ENCODE data around the gene GATA2.

The GATA2 gene

GRCh38 chr3:128432301-128432970, 60.6 kb downstream of the GATA2 start:
- DNase-seq: no peak

GRCh38 chr3:128431803-128432300, 61.1 kb downstream of the GATA2 start:
- DNase-seq: no peak

DNA sequence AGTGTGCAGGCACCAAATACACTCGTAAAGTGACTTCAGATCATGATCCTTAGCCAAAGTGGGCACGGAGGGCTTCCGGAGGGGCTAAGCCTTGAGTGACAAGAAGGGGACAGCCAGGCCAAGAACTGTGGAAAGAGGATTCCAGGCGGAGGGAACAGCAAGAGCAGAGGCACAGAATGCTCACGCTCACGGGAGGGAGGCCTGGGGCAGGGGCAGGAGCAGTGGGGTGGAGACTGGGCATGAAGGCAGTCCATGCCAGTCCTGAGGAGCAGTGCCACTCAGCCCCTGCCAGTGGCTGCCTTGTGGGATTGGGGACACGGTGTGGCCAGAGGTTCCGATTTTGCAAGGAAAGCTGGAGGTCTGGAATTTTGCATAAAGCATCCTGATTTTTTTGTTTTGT, 62.3 kb downstream of the GATA2 start:
- no peak for DNase-seq

DNA sequence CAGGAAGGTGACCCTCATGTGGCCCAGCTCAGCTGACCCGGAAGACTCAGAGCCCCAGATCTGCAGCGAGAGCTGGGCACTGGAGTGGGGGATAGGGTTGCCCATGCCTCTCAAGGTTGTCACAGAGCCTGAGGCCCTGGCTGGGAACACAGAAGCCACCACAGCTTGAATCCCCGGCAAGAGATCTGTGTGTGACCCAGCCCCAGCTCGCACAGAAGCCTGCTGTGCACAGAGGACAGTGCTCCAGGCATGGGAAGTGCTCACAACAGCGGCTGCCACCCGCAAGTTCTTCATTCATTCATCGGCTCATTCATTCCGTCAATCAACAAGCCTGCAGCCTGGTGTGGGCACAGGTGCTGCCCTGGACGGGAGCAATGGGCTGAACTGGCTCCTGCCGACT, 62.7 kb downstream of the GATA2 start:
- DNase-seq: no peak

GRCh38 chr3:128429751-128430150, 63.2 kb downstream of the GATA2 start:
- DNase-seq: no peak
